GM12873 (cell line): ENCODE data around the gene CFL1.

Experiments
- TF ChIP-seq, protein P1 (sequence below): IDR thresholded peaks from 2 replicates; pipeline ENCODE4 v1.5.1; 2012; ENCODE audit warnings: low read depth, mild to moderate bottlenecking, moderate library complexity, low read length, control low read depth; ENCODE audit not compliant: insufficient read depth; ENCODE audit errors: missing control alignments

The CFL1 gene

DNA sequence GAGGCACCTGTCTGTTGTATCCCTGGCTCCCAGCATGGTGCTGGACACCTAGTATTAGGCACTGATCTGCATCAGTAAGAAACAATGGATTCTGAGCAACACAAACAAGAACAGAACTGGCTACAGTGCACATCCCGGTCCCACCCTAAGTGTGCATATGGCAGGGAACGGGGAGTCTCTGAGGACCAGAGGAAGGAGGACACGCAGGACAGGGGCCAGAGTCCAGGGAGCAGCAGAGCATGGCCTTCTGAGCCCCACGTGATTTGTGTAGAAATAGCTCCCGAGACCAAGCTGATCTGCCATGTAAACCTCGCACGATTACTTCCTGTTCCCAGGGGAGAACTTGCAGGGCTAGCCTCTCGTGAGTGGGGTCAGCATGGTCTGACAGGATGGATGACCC is 36.9 kb downstream of the CFL1 start:
- TF ChIP-seq, protein P1, sequence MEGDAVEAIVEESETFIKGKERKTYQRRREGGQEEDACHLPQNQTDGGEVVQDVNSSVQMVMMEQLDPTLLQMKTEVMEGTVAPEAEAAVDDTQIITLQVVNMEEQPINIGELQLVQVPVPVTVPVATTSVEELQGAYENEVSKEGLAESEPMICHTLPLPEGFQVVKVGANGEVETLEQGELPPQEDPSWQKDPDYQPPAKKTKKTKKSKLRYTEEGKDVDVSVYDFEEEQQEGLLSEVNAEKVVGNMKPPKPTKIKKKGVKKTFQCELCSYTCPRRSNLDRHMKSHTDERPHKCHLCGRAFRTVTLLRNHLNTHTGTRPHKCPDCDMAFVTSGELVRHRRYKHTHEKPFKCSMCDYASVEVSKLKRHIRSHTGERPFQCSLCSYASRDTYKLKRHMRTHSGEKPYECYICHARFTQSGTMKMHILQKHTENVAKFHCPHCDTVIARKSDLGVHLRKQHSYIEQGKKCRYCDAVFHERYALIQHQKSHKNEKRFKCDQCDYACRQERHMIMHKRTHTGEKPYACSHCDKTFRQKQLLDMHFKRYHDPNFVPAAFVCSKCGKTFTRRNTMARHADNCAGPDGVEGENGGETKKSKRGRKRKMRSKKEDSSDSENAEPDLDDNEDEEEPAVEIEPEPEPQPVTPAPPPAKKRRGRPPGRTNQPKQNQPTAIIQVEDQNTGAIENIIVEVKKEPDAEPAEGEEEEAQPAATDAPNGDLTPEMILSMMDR: no peak

DNA sequence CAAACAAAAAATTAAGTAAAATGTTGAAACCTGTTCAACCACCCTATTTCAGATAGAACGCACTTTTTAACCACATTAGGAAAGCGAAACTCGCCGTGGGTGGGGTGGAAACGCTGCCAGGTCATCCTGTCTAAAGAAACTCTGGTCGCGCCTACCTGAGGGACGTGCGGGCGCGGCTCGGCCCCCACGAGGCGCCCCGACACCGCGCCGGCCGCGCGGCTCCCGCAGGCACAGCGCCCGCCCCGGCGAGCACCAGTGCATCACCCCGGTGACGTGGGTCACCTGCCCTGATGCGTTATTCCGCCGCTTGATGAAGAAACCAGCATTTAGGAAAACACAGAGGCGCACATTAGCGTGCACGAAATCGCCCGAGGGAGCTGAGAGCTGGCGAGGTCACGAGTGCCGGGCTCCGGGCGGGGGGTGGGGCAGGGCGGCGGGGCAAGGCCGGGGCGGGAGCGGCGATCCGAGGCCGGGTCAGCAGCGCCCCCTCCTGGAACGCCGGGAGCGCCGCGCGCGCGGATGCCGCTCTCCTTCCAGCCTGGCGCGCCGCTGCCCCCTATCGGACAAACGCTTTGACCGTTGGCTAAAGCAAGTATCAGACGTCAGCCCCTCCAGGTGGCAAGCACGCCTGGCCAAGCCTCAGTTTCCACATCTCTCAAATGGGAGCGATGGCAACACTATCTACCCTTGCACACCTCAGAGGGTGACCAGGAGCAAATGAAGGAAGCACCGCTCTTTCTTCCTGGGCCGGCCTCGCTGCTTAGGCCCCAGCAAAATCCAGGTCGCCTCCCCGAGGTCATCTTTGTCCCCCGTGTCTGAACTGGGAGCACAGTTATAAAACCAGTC is 39.9 kb downstream of the CFL1 start:
- TF ChIP-seq, protein P1: peak; percentile 98

DNA sequence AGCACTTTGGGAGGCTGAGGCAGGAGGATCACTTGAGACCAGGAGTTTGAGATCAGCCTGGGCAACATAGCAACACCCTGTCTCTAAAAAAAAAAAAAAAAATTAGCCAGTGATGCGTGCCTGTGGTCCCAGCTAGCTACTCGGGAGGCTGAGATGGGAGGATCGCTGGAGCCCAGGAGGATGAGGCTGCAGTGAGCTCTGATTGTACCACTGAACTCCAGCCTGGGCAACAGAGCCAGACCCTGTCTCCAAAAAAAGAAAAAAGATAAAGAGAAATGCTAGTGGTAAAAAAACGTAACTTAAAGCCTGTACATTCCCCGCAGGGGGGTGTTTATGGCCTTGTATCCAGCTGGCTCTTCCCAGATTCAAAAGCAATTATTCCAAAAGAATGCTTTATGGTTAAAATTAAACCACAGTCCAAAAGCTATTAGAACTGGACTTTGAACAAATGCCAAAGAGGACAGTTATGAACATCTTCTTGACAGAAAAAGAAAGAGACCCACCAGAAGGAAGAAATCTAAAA is 40.6 kb downstream of the CFL1 start:
- TF ChIP-seq, protein P1: no peak

DNA sequence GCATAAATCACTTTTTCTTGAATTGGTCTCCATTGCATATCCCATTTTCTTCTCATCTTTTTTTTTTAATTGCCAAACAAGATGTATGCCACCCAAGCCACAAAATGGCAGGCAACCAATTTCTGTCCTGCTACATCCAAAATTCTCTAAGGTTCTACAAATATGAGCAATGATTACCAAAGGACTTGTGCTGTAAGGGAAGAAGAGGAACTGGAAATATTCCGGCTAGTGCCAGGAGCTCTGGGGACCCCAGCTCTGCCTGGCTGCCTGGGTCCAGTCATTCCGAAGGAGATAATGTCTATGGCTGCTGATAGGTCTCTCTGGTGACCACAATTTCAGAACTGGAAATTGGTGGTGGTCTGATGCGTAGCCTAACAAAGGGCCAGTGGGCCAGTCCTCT is 41.3 kb downstream of the CFL1 start:
- TF ChIP-seq, protein P1: no peak

DNA sequence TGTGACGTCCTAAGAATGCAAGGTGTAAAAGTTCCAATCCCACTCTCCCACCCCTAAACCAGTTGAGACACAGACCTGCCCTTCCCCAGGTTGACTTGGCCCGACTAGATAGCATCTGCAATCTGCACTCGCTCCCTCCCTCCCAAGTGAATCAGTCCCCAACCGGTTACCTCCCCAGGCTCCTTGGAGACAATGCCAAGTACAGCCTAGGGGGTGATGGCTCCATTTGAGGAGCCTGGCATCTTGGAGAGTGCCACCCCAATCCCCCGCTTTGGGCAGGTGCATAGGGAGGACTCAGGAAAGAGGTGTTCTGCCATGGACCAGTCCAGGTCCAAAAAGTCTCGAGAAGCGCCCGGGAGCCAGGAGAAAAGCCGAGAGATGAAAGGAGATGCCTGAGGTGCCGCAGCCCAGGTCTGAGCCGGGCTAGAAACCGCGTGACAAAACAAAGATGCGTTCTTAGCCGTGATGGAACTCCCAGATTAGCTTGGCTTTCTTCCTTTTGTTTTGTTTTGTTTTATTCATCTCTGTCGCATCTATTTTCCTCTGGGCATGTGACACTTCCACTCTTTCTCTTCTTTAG is 42.9 kb downstream of the CFL1 start:
- TF ChIP-seq, protein P1: no peak

DNA sequence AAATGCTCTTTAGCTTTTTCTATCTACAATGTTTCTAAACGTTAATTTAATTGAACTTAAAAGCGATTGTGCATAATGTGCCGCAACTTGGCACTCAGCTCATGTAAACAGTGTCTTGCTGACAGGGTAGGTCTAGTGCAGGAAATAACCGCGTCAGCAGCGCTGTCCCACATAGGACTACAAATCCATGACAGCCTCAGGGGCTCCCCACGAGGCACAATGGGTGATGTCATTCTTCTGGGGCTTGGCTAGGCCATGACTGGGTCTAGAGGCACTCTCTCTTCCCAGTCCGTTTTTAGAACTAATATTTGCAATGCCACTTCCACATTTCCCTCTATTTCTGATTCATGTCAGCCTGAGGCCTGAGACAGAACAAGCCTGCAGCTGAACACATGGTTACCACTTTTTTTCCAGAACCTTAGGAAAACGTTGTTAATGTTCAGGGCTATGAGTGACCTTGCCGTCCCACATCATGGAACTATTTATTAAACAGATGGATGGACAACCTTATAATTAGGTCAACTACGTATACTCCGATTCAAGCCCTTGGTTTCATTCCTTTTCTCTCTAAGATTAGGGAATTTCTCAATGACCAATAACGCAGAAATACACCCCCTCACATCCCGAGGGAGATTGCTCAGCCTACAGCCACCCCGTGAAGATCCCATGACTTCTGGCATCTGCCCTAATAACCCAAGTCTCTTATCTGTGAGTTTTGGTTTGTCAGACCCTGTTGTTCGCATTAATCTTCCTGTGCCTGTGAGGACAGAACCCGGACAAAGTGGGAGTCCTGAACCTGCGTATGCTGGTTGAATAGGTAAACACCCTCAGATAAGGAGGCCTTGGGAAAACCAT is 43.6 kb downstream of the CFL1 start:
- TF ChIP-seq, protein P1: no peak
